Lower leg skin (tissue), 3 donors: ENCODE data around the gene APCS.

ENCODE experiments used
- POLR2A ChIP-seq, 2 donors: fragments of 450-650 bp; IDR thresholded peaks; one replicate each; pipeline ENCODE4 v1.6.1; 2016 to 2017; ENCODE audit warnings: antibody characterized with exemption in 2 of 2, mild to moderate bottlenecking in 1 of 2, moderate library complexity in 1 of 2
- TF ChIP-seq, protein P1 (sequence below), 3 donors: fragments of 450-650 bp; IDR thresholded peaks; one replicate each; pipeline ENCODE4 v1.5.1; 2016; ENCODE audit warnings: antibody characterized with exemption in 3 of 3, mild to moderate bottlenecking in 3 of 3, moderate library complexity in 2 of 3

GRCh38 chr1:159598196-159598595 lies 10.6 kb downstream of the APCS start:
- TF ChIP-seq, protein P1, sequence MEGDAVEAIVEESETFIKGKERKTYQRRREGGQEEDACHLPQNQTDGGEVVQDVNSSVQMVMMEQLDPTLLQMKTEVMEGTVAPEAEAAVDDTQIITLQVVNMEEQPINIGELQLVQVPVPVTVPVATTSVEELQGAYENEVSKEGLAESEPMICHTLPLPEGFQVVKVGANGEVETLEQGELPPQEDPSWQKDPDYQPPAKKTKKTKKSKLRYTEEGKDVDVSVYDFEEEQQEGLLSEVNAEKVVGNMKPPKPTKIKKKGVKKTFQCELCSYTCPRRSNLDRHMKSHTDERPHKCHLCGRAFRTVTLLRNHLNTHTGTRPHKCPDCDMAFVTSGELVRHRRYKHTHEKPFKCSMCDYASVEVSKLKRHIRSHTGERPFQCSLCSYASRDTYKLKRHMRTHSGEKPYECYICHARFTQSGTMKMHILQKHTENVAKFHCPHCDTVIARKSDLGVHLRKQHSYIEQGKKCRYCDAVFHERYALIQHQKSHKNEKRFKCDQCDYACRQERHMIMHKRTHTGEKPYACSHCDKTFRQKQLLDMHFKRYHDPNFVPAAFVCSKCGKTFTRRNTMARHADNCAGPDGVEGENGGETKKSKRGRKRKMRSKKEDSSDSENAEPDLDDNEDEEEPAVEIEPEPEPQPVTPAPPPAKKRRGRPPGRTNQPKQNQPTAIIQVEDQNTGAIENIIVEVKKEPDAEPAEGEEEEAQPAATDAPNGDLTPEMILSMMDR (IDR thresholded peaks at IDR 0.05): no peak
- no peak for TF ChIP-seq POLR2A (IDR thresholded peaks at IDR 0.05)
